Caco-2 (cell line): ENCODE results near the gene CDC42. TPM values are rescaled to one million over a fixed set of nuclear protein-coding genes. Genes with fewer than 3 reads are reported as not detected.

Source experiments
- BruUV-seq: library from RNA; stranded (reverse); fragments of 400-500 nt; replicated peaks from 2 replicates; lab custom pipeline; 2021; lab: Mats Ljungman, UMichigan
- CTCF ChIA-PET: fragments of 300-600 bp; sonication (Branson Sonifier 250); formaldehyde crosslinking; loops from one replicate; lab custom pipeline; 2022; ENCODE audit warnings: antibody characterized with exemption; lab: Charles Lee
- POLR2A ChIA-PET: fragments of 300-600 bp; sonication (Branson Sonifier 250); formaldehyde crosslinking; loops from one replicate; lab custom pipeline; 2022; ENCODE audit warnings: antibody characterized with exemption; lab: Charles Lee
- DNase-seq, 2 experiments: peaks; one replicate each; pipeline versions ENCODE4 v3.0.0 to v3.0.0-alpha.2; 2020 to 2022
- H3K27me3 ChIP-seq: replicated peaks from 2 replicates; pipeline ENCODE4 v1.6.0; 2011; ENCODE audit warnings: low read length; ENCODE audit not compliant: control insufficient read depth, insufficient read depth
- H3K36me3 ChIP-seq: 2 replicates; pipeline ENCODE4 v1.5.1; 2011; ENCODE audit warnings: low read length; ENCODE audit not compliant: control insufficient read depth, insufficient read depth
- H3K4me1 ChIP-seq: fragments of 250-450 bp; sonication (Bioruptor Pico); 2 replicates; pipeline ENCODE4 v1.5.1; 2020; ENCODE audit warnings: mild to moderate bottlenecking
- H3K4me3 ChIP-seq: 2 replicates; pipeline ENCODE4 v1.5.1; 2011; ENCODE audit warnings: low read depth, mild to moderate bottlenecking, control low read depth, low read length
- H3K9me3 ChIP-seq: fragments of 250-450 bp; sonication (Bioruptor Pico); 2 replicates; pipeline ENCODE4 v1.5.1; 2020; ENCODE audit warnings: mild to moderate bottlenecking, moderate library complexity
- H3K27ac Mint-ChIP-seq: one replicate; pipeline ENCODE4 v1.8.0; 2022; ENCODE audit warnings: mixed read lengths; ENCODE audit not compliant: unreplicated experiment
- H3K27me3 Mint-ChIP-seq: one replicate; pipeline ENCODE4 v1.8.0; 2022; ENCODE audit warnings: mixed read lengths; ENCODE audit not compliant: insufficient read depth, unreplicated experiment
- H3K36me3 Mint-ChIP-seq: one replicate; pipeline ENCODE4 v1.8.0; 2022; ENCODE audit warnings: mild to moderate bottlenecking, mixed read lengths; ENCODE audit not compliant: insufficient read depth, unreplicated experiment
- H3K4me1 Mint-ChIP-seq: one replicate; pipeline ENCODE4 v1.8.0; 2022; ENCODE audit warnings: low read depth, mixed read lengths; ENCODE audit not compliant: unreplicated experiment
- H3K4me3 Mint-ChIP-seq: one replicate; pipeline ENCODE4 v1.8.0; 2022; ENCODE audit warnings: mild to moderate bottlenecking, moderate library complexity, mixed read lengths; ENCODE audit not compliant: unreplicated experiment
- H3K9me3 Mint-ChIP-seq: one replicate; pipeline ENCODE4 v1.8.0; 2022; ENCODE audit warnings: mixed read lengths; ENCODE audit not compliant: unreplicated experiment
- intact Hi-C: fragments of 100-400 bp; cut with micrococcal nuclease; formaldehyde crosslinking; loops from one replicate; pipeline ENCODE4 v1.10.0; 2022; ENCODE audit not compliant: unreplicated experiment
- total RNA-seq: library from RNA; stranded (reverse); gene quantifications from 2 replicates; pipeline ENCODE4 v1.2.3, GENCODE V29; 2022
- TF ChIP-seq, protein P1 (sequence below), 2 experiments: fragments of 200-600 bp in 1 of 2; IDR thresholded peaks; 1 replicate in 1 of 2; 2 replicates in 1 of 2; pipeline versions ENCODE4 v1.5.1 to v1.8.0; 2011 to 2022; ENCODE audit warnings: antibody characterized with exemption in 1 of 2, control low read depth in 1 of 2, inconsistent platforms in 1 of 2, low read depth in 1 of 2, low read length in 1 of 2, mild to moderate bottlenecking in 1 of 2, moderate library complexity in 1 of 2; ENCODE audit not compliant: insufficient read depth in 1 of 2, severe bottlenecking in 1 of 2, unreplicated experiment in 1 of 2

The CDC42 gene
- total RNA-seq, 1 experiment from 2014 or later: 240 TPM

DNA sequence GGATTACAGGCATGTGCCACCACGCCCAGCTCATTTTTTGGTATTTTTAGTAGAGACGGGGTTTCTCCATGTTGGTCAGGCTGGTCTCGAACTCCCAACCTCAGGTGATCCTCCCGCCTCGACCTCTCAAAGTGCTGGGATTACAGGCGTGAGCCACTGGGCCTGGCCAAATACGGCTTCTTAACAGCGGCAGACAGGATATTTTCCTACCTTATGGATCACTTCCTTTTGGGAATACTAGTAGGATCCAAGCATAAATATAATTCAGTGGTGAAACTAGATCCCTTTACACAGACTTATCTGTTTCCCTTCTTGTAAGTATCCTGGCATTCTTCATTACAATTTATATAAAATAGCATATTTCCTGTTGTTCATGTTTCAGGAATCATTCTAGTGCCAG is 49.5 kb downstream of the CDC42 start:
- no peak overlapping the region for H3K4me3 Mint-ChIP-seq
- H3K27ac Mint-ChIP-seq: no peak overlapping the region
- H3K9me3 Mint-ChIP-seq: no peaks in the 10 kb centered on the region
- CTCF ChIA-PET: no interaction called here
- intact Hi-C loops: no loop called here
- Histone ChIP-seq H3K9me3 (no peaks in the 10 kb centered on the region), H3K4me1 (no peaks in the 10 kb centered on the region), H3K4me3 (no peak overlapping the region), H3K27me3 (no peaks in the 10 kb centered on the region), H3K36me3 (no peaks in the 10 kb centered on the region; the same call in 1 of the 2 replicates)
- no peak for DNase-seq
- BruUV-seq: no TSS peak
- H3K4me1 Mint-ChIP-seq: no peaks in the 10 kb centered on the region
- H3K36me3 Mint-ChIP-seq: peaks cover 68% of the 10 kb centered on the region
- TF ChIP-seq, protein P1, sequence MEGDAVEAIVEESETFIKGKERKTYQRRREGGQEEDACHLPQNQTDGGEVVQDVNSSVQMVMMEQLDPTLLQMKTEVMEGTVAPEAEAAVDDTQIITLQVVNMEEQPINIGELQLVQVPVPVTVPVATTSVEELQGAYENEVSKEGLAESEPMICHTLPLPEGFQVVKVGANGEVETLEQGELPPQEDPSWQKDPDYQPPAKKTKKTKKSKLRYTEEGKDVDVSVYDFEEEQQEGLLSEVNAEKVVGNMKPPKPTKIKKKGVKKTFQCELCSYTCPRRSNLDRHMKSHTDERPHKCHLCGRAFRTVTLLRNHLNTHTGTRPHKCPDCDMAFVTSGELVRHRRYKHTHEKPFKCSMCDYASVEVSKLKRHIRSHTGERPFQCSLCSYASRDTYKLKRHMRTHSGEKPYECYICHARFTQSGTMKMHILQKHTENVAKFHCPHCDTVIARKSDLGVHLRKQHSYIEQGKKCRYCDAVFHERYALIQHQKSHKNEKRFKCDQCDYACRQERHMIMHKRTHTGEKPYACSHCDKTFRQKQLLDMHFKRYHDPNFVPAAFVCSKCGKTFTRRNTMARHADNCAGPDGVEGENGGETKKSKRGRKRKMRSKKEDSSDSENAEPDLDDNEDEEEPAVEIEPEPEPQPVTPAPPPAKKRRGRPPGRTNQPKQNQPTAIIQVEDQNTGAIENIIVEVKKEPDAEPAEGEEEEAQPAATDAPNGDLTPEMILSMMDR (IDR thresholded peaks at IDR 0.05; ENCODE audit: insufficient read depth in 1 of 2, low read depth in 1 of 2, low read length in 1 of 2, severe bottlenecking in 1 of 2, unreplicated experiment in 1 of 2): no peak
- H3K27me3 Mint-ChIP-seq: no peaks in the 10 kb centered on the region
- POLR2A ChIA-PET: no interaction called here

DNA sequence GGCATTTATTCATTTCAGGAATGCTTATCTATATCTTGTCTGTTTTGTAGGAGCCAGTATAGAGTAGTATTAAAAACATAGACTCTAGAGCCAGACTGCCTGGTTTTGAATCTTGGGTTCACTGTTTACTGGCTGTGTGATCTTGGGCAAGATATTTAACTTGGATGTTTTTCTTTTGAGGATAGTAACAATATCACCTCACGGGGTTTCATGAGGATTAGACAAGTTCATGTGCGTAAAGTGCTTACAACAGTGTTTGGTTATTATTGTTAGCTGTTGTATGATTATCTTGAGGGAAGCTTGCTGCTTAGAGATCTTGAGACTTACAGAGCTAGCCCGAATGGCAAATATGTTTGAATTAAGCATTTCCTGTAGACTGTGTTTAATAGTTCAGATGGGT is 50.2 kb downstream of the CDC42 start:
- H3K4me1 Mint-ChIP-seq: no peaks in the 10 kb centered on the region
- no peaks in the 10 kb centered on the region for H3K9me3 Mint-ChIP-seq
- POLR2A ChIA-PET: no interaction called here

DNA sequence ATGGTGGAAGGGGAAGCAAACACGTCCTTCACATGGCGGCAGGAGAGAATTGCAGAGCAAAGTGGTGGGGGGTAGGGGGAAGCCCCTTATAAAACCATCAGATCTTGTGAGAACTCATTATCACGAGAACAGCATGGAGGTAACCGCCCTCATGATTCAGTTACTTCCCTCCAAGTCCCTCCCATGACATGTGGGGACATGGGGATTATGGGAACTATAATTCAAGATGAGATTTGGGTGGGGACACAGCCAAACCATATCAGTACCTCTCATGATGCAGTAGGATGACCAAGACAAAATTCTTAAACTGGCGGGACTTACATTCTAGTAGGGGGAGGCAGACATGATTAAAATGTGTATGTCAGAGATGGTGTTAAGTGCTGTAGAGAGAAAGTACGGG is 51.6 kb downstream of the CDC42 start:
- Histone ChIP-seq H3K4me3 (no peak overlapping the region), H3K36me3 (no peaks in the 10 kb centered on the region; the same call in 1 of the 2 replicates), H3K4me1 (no peaks in the 10 kb centered on the region), H3K9me3 (no peaks in the 10 kb centered on the region), H3K27me3 (no peaks in the 10 kb centered on the region)
- Mint-ChIP-seq H3K4me3 (no peak overlapping the region), H3K27ac (peak overlapping the region; percentile 46), H3K9me3 (no peaks in the 10 kb centered on the region), H3K27me3 (no peaks in the 10 kb centered on the region), H3K36me3 (peaks cover 66% of the 10 kb centered on the region), H3K4me1 (no peaks in the 10 kb centered on the region)
- intact Hi-C loops: no loop called here
- TF ChIP-seq, protein P1 (IDR thresholded peaks at IDR 0.05; ENCODE audit: insufficient read depth in 1 of 2, low read depth in 1 of 2, low read length in 1 of 2, severe bottlenecking in 1 of 2, unreplicated experiment in 1 of 2): no peak
- BruUV-seq: no TSS peak
- DNase-seq: no peak
- POLR2A ChIA-PET: no interaction called here
- CTCF ChIA-PET: no interaction called here

More for the DNA sequence above, 50.2 kb downstream of the CDC42 start:
- no peaks in the 10 kb centered on the region for H3K27me3 ChIP-seq
- DNase-seq: no peak
- Mint-ChIP-seq H3K27ac (no peak overlapping the region), H3K27me3 (no peaks in the 10 kb centered on the region), H3K4me3 (no peak overlapping the region), H3K36me3 (peaks cover 65% of the 10 kb centered on the region)
- BruUV-seq: no TSS peak
- no peaks in the 10 kb centered on the region for H3K4me1 ChIP-seq
- intact Hi-C loops: no loop called here
- no peaks in the 10 kb centered on the region; the same call in 1 of the 2 replicates for H3K36me3 ChIP-seq
- CTCF ChIA-PET: no interaction called here
- no peaks in the 10 kb centered on the region for H3K9me3 ChIP-seq
- TF ChIP-seq, protein P1 (IDR thresholded peaks at IDR 0.05; ENCODE audit: insufficient read depth in 1 of 2, low read depth in 1 of 2, low read length in 1 of 2, severe bottlenecking in 1 of 2, unreplicated experiment in 1 of 2): no peak
- no peak overlapping the region for H3K4me3 ChIP-seq
